ENCODE data around the gene CASS4.

The CASS4 gene

DNA sequence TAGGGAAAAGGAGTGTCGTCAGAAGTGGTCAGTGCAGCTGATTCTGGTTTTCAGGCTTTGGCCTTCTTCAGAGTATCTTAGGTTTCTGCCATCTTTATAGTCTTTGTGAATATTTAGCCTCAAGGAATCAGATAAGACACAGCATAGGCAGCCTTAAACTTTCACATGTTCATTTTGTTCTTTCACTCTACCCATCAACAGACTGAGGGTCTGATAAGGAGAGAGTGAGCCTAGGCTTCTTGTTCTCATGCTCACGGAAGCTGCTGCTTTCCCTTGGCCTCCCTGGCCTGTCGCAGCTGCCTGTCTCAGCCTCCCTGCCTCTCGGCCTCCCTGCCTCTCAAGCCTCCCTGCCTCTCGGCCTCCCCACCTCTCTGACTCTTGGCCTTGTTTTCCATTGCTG, 76.5 kb downstream of the CASS4 start:
- H3K27me3 ChIP-seq (ENCODE audit: control insufficient read depth, insufficient read depth, low read length, poor library complexity, severe bottlenecking) = no peaks in the 10 kb centered on the region
- H3K27ac ChIP-seq (ENCODE audit: insufficient read depth, low read depth, low read length, poor library complexity, severe bottlenecking) = no peak overlapping the region
- 90 to 91% methylated on average over 5 of the region's 5 CpGs for WGBS, 2 experiments
- no peaks in the 10 kb centered on the region for H3K9me3 ChIP-seq (ENCODE audit: control insufficient read depth, low read length)
- H3K4me1 ChIP-seq (ENCODE audit: control insufficient read depth, insufficient read depth, low read length) = no peaks in the 10 kb centered on the region
- peaks cover 13% of the 10 kb centered on the region for H3K36me3 ChIP-seq (ENCODE audit: control insufficient read depth, insufficient read depth, low read length)
- H3K4me3 ChIP-seq (ENCODE audit: insufficient read depth, low read depth, low read length) = no peak overlapping the region

GRCh38 chr20:56501116-56501515, 89.1 kb downstream of the CASS4 start:
- H3K27me3 ChIP-seq (ENCODE audit: control insufficient read depth, insufficient read depth, low read length, poor library complexity, severe bottlenecking) = no peaks in the 10 kb centered on the region
- H3K9me3 ChIP-seq (ENCODE audit: control insufficient read depth, low read length) = no peaks in the 10 kb centered on the region
- 83 to 100% methylated on average over 1 of the region's 1 CpG for WGBS, 2 experiments
- no peaks in the 10 kb centered on the region for H3K4me1 ChIP-seq (ENCODE audit: control insufficient read depth, insufficient read depth, low read length)
- no peak overlapping the region for H3K4me3 ChIP-seq (ENCODE audit: insufficient read depth, low read depth, low read length)
- no peaks in the 10 kb centered on the region for H3K36me3 ChIP-seq (ENCODE audit: control insufficient read depth, insufficient read depth, low read length)
- H3K27ac ChIP-seq (ENCODE audit: insufficient read depth, low read depth, low read length, poor library complexity, severe bottlenecking) = no peak overlapping the region

- Histone ChIP-seq H3K4me1 (ENCODE audit: control insufficient read depth, insufficient read depth, low read length) (no peaks in the 10 kb centered on the region), H3K9me3 (ENCODE audit: control insufficient read depth, low read length) (no peaks in the 10 kb centered on the region), H3K27ac (ENCODE audit: insufficient read depth, low read depth, low read length, poor library complexity, severe bottlenecking) (no peak overlapping the region), H3K4me3 (ENCODE audit: insufficient read depth, low read depth, low read length) (no peak overlapping the region), H3K36me3 (ENCODE audit: control insufficient read depth, insufficient read depth, low read length) (no peaks in the 10 kb centered on the region), H3K27me3 (ENCODE audit: control insufficient read depth, insufficient read depth, low read length, poor library complexity, severe bottlenecking) (no peaks in the 10 kb centered on the region)
- WGBS, 2 experiments = 92 to 94% methylated on average over 8 of the region's 8 CpGs
Observed at GRCh38 chr20:56503916-56504315, 91.9 kb downstream of the CASS4 start.

DNA sequence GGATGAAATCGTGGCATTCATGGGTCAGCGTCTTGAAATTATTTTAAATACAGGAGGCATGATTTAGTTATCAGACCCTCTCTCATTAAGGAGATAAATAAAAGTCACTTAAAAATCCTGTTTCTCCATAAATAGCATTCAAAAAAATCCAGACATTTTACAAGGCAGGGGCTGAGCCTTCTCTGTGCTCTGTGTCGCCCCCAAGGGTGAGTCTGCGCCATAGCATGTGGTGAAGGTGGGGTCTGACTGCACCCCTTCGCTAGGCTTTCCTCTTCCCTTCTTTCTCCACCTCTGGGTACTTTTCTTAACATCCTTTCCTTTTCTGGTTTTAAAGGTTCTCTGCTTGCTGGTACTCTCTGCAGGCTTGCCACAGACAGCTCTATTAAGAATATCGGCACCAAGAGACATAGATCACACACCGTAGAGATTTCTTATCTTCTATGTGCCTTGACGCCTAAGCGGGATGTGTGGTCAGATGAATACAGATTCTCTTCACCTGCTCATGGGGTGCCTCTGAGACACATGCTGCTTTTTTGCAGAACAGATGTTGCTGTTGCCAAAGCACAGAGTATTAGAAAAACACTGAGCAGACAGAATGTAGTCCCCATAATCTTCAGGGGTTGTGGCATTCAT, 92.4 kb downstream of the CASS4 start:
- Histone ChIP-seq H3K27ac (ENCODE audit: insufficient read depth, low read depth, low read length, poor library complexity, severe bottlenecking) (no peak overlapping the region), H3K4me1 (ENCODE audit: control insufficient read depth, insufficient read depth, low read length) (no peaks in the 10 kb centered on the region), H3K4me3 (ENCODE audit: insufficient read depth, low read depth, low read length) (no peak overlapping the region), H3K36me3 (ENCODE audit: control insufficient read depth, insufficient read depth, low read length) (no peaks in the 10 kb centered on the region), H3K27me3 (ENCODE audit: control insufficient read depth, insufficient read depth, low read length, poor library complexity, severe bottlenecking) (no peaks in the 10 kb centered on the region), H3K9me3 (ENCODE audit: control insufficient read depth, low read length) (no peaks in the 10 kb centered on the region)
- WGBS, 2 experiments = 84 to 85% methylated on average over 9 of the region's 9 CpGs

DNA sequence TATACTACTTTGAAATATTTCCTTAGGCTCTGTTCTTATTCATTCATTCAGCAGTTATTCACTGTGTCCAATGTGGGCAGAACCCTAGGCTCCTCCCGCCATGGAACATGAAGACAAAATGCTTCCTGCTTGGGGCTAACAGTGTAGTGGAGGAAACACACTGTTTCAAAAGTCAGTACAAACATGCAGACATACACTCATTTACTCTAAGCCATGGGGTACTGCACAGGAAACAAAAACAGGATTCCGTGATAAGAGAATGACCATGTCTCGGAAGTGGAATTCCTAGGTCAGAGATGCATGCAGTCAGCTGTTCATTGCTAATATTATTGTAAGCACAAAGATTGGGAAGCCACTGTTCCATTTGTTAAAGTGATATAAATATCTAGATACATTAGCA, 94.0 kb downstream of the CASS4 start:
- Histone ChIP-seq H3K27ac (ENCODE audit: insufficient read depth, low read depth, low read length, poor library complexity, severe bottlenecking) (no peak overlapping the region), H3K4me1 (ENCODE audit: control insufficient read depth, insufficient read depth, low read length) (no peaks in the 10 kb centered on the region), H3K36me3 (ENCODE audit: control insufficient read depth, insufficient read depth, low read length) (no peaks in the 10 kb centered on the region), H3K4me3 (ENCODE audit: insufficient read depth, low read depth, low read length) (no peak overlapping the region), H3K27me3 (ENCODE audit: control insufficient read depth, insufficient read depth, low read length, poor library complexity, severe bottlenecking) (no peaks in the 10 kb centered on the region), H3K9me3 (ENCODE audit: control insufficient read depth, low read length) (no peaks in the 10 kb centered on the region)
- 80 to 85% methylated on average over 3 of the region's 3 CpGs for WGBS, 2 experiments
